Activated effector memory CD4-positive, alpha-beta T cell treated with anti-CD3 and anti-CD28 coated beads, Interleukin-2, amount 50 U/mL, for 16 hours (primary cell): ENCODE results near the gene MVP.
A peak's percentile ranks its signal among the peaks of the same experiment; 100 is the strongest.
"Not testable (repeated sequence)": the region's sequence is repeated elsewhere in the genome, so short reads cannot be mapped to it uniquely, and the experiment has no call there.

Experiments
- DNase-seq: peaks from one replicate; pipeline ENCODE4 v3.0.0-alpha.2; 2020

The MVP gene

GRCh38 chr16:29844575-29845331 lies 24.5 kb downstream of the MVP start:
- DNase-seq: no peak

- no peak for DNase-seq
These were observed 25.4 kb downstream of the MVP start for GRCh38 chr16:29845656-29846055.

GRCh38 chr16:29848420-29849297 lies 28.4 kb downstream of the MVP start:
- DNase-seq: peak; percentile 92

GRCh38 chr16:29849505-29849904 lies 29.2 kb downstream of the MVP start:
- no peak for DNase-seq

GRCh38 chr16:29850998-29851397 lies 30.7 kb downstream of the MVP start:
- no peak for DNase-seq

- DNase-seq: no peak
These were observed 32.4 kb downstream of the MVP start for GRCh38 chr16:29852654-29853053.

GRCh38 chr16:29854520-29855100 lies 34.3 kb downstream of the MVP start:
- DNase-seq: no peak

GRCh38 chr16:29857133-29857760 lies 37.0 kb downstream of the MVP start:
- no peak for DNase-seq

- DNase-seq: no peak
These were observed 38.0 kb downstream of the MVP start for GRCh38 chr16:29858149-29858849.

- DNase-seq: no peak
These were observed 38.7 kb downstream of the MVP start for GRCh38 chr16:29858974-29859373.

- no peak for DNase-seq
These were observed 40.0 kb downstream of the MVP start for GRCh38 chr16:29860218-29860617.

- DNase-seq: no peak
These were observed 42.2 kb downstream of the MVP start for GRCh38 chr16:29862383-29862883.

GRCh38 chr16:29862884-29863668 lies 42.8 kb downstream of the MVP start, which contains the start of gene CDIPT:
TSS of gene CDIPT (minus strand) at chr16:29863226. CDS start at chr16:29862857, 369 bp downstream.
- peak; percentile 97 for DNase-seq

GRCh38 chr16:29863669-29863984 lies 43.4 kb downstream of the MVP start:
- no peak for DNase-seq

GRCh38 chr16:29864205-29864604 lies 43.9 kb downstream of the MVP start:
- no peak for DNase-seq

- DNase-seq: no peak
These were observed 48.2 kb downstream of the MVP start for GRCh38 chr16:29868396-29869009.

- not testable (repeated sequence) for DNase-seq
These were observed 48.8 kb downstream of the MVP start for GRCh38 chr16:29869067-29869466.

- DNase-seq: no peak
These were observed 51.7 kb downstream of the MVP start for GRCh38 chr16:29871822-29872546.

- no peak for DNase-seq
These were observed 53.1 kb downstream of the MVP start for GRCh38 chr16:29873319-29873718.

GRCh38 chr16:29875206-29875605 lies 54.9 kb downstream of the MVP start:
- DNase-seq: no peak
